Astrocyte (in vitro differentiated cells and primary cell): Measurements from ENCODE around the gene ZNF608.

Experiments used
- CTCF ChIP-seq: IDR thresholded peaks from 2 replicates; pipeline ENCODE4 v1.5.1; 2011; ENCODE audit warnings: low read depth, mild to moderate bottlenecking, inconsistent platforms, low read length, moderate library complexity; ENCODE audit not compliant: insufficient read depth
- EZH2 ChIP-seq: IDR thresholded peaks from 2 replicates; pipeline ENCODE4 v1.6.1; 2012; ENCODE audit warnings: mild to moderate bottlenecking, low read length, inconsistent platforms; ENCODE audit not compliant: insufficient read depth

DNA sequence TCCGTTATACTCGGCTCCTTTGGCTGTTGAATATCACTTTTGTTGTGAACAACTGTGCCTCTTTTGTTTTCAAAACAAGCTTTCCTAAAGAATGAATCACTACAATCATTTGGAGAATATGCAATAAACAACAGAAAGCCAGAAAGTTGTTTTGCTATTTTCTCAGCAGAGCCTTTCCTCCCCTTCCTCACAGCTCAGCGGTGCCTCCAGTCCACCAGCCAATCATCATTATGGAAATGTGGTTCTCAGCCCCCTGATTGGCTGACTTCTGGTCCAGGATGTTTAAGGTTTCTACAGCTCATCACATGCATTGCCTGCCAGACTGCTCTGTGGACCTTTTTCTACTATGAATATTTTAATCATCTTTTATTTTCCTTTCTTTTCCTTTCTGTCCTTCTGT lies 9.1 kb upstream of the ZNF608 start:
- TF ChIP-seq CTCF (no peak), EZH2 (no peak)
